Suprapubic skin (tissue), 4 donors: ENCODE results near the gene C2CD3.

ENCODE experiments used
- CTCF ChIP-seq, 2 donors: fragments of 200-600 bp in 1 of 2; fragments of 450-650 bp in 1 of 2; sonication (generic) in 1 of 2; IDR thresholded peaks; one replicate each; pipeline ENCODE4 v1.5.1; 2016 to 2019; ENCODE audit warnings: antibody characterized with exemption in 2 of 2, mild to moderate bottlenecking in 1 of 2, moderate library complexity in 1 of 2
- EP300 ChIP-seq: sonication (generic); formaldehyde crosslinking; IDR thresholded peaks from one replicate; pipeline ENCODE4 v1.6.1; 2017; ENCODE audit warnings: antibody characterized with exemption
- POLR2A ChIP-seq, 2 donors: fragments of 450-650 bp; IDR thresholded peaks; one replicate each; pipeline ENCODE4 v1.6.1; 2017; ENCODE audit warnings: antibody characterized with exemption in 2 of 2, mild to moderate bottlenecking in 2 of 2, moderate library complexity in 2 of 2
- POLR2AphosphoS5 ChIP-seq, 3 donors: sonication (generic); formaldehyde crosslinking; IDR thresholded peaks; one replicate each; pipeline ENCODE4 v1.6.1; 2017; ENCODE audit warnings: antibody characterized with exemption in 3 of 3

GRCh38 chr11:74203966-74204365, 33.2 kb upstream of the C2CD3 start:
- TF ChIP-seq POLR2AphosphoS5 (IDR thresholded peaks at IDR 0.05) (no peak), CTCF (IDR thresholded peaks at IDR 0.05) (no peak), POLR2A (IDR thresholded peaks at IDR 0.05) (no peak), EP300 (no peak)
